Stimulated activated CD4-positive, alpha-beta T cell treated with anti-CD3 and anti-CD28 coated beads, Interleukin-1b, Interleukin-23, amount 100 ng/mL, for 4 hours (primary cell): ENCODE data around the gene CTBS.
"Not testable (repeated sequence)": the region's sequence is repeated elsewhere in the genome, so short reads cannot be mapped to it uniquely, and the experiment has no call there.

Experiments
- DNase-seq, 2 donors: peaks; one replicate each; pipeline ENCODE4 v3.0.0-alpha.2; 2020; ENCODE audit warnings: low read depth in 2 of 2

Gene CTBS

DNA sequence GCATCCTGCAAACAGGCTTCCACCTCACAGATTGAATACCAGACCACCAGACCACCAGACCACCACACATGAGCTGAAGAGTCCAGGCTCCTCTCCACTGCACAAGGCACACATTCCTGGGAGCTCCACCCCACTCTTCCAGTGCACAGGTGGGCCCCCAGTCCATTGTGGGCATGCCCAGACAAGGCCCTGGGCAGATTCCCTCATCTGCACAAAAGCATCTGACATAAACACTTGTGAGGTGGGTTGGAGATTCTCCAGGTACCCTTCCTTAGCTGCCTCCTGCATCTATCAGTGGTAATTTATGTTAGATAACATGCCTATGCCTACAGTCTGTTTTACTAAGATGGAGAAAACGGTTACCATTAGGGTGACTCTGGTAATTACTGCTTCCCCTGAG, 11.6 kb upstream of the CTBS start:
- DNase-seq, result no peak

DNA sequence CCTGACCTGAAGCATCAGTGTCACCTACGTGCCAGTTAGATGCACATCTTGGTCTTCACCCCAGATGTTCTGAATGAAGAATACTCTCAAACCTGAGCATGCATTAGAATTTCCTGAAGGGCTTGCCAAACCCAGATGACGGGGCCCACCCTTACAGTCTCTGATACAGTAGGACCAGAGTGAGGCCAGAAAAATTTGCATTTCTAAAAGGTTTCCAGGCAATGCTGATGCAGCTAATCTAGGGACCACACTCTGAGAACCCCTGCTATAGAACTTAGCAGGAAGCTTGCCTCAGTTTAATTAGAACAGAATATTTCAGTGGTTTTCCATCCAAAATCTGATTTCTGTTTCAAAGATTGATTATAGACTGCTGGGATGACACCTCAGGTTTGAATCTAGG, 9.9 kb upstream of the CTBS start:
- DNase-seq, result no peak

DNA sequence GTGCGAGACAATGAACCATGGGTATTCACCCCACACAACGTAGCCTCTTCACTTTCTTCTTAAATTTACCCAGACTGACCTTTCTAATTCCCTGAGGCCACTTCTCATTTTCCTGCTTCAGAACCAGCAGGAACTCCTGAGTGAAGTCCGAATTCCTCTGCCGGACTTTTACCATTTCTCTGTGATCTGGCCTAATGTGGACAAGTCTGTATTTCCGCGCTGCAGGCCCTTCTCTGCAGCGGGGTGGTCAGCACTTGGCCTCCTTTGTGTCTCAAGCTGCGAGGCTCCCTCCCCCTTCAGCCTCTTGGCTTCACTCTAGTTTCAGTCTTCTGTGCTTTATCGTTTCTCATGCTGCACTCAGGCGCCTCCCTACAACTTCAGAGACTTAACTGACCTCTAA, 9.4 kb upstream of the CTBS start:
- no peak for DNase-seq

DNA sequence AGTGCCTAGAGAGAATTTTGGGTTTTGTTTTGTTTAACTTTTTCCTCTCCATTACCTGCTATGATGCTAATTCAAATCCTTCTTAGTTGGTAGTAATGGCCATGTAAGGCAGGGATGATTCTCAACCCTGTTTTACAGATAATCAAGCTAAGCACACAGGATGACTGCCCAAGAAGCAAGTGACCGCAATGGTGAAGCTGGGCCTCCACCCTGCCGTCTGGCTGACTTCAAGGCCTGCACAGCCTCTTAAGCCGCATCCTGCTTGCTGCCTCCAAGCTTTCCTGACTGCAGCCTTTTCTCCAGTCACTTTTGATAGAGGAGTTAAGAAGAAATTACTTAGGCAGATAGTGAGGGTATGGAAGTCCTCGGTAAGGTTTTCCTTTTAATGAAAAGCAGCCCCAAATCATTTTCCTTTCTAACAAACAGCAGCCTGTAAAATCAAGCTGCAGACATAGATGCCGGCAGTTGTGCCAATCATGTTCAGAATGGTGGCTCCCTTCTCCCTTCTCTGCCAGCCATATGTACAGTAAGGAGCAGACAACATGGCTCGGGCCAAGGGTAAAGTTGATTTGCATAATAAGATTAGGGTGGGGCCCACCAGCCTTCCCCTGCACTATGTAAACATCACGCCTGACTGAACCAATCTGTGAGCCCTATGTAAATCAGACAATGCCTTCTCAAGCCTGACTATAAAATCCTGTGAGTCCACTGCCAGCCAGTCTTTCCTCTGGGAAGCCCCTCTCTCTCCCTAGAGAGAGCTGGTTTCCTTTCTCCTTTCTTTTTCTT, 8.8 kb upstream of the CTBS start:
- no peak for DNase-seq

GRCh38 chr1:84581648-84582047, 7.4 kb upstream of the CTBS start:
- no peak for DNase-seq

- no peak for DNase-seq
Measured at GRCh38 chr1:84574936-84575335, 696 bp upstream of the CTBS start.

- no peak for DNase-seq
Measured at GRCh38 chr1:84573481-84573966, 716 bp downstream of the CTBS start.

- no peak for DNase-seq
Measured at GRCh38 chr1:84571150-84571535, 3.1 kb downstream of the CTBS start.

GRCh38 chr1:84570436-84571149, 3.6 kb downstream of the CTBS start:
- DNase-seq, result no peak

DNA sequence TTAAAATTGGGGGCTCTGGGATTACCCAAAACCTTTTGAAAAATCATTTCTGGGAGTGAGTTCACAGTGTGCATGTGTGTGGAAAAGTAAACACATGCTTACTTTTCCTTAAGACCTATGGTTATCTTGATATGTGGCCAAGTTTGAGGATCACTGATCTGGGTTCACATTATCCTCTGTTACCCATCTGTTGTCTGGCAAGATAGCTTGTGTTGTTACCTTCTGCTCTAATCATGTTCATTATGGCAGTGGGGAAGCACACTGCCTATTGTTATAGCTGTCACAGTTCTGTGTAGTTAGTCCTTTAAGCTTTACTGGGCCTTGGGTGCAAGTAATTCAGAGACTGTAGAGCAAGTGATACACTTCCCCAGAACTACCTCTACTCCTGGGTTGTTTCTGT, 5.0 kb downstream of the CTBS start:
- no peak for DNase-seq

DNA sequence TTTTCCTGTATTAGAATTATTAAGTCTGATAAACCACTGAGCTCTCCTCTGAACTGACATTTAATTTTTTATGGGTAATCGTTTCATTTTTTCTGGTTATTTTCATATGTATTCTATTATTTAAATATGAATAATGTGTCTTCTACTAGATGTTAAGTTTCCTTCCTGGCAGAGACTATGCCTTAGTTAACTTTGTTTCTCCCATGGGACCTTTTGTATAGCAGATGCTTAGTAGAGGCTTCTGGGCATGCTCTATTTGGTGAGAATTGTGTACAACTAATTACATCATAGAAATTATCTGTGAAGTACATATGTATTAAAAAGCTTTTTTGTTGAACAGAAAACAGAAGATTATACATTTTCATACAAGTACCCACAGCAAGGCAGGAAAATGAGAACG, 23.4 kb downstream of the CTBS start:
- DNase-seq, result no peak

GRCh38 chr1:84541679-84542078, 32.6 kb downstream of the CTBS start:
- DNase-seq, result no peak

DNA sequence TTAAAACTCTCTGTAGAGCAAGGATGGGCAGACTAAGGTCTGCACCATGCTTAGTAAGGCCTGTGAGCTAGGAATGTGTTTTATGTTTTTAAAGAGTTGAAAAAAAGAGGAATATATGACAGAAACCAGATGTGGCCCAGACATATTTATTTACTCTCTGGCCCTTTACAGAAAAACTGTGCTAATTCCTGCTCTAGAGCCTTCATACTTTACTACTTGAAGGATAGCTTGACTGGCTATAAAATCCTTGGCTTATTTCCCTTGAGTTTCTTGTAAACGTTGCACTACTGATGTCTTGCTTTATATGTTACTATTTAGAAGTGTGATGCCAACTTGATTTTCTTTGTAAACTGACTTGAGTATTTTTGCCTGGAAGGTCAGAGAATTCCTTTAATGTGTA, 33.5 kb downstream of the CTBS start:
- no peak for DNase-seq

GRCh38 chr1:84539972-84540371, 34.3 kb downstream of the CTBS start:
- DNase-seq, result no peak

DNA sequence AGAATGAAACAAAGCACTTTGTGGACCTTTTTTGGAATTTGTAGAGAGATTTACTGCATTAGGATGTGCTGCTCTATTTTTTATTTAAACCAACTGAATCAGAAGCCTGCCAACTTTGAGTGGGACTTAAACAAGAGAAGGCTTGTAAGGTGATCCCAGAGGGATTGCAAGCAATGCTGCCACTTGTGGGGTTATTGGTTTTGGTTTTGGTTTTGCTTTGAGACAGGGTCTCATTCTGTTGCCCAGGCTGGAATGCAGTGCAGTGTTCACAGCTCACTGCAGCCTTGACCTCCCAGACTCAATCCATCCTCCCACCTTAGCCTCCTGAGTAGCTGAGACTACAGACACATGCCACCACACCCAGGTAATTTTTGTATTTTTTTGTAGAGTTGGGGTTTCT, 35.6 kb downstream of the CTBS start:
- DNase-seq, result no peak

DNA sequence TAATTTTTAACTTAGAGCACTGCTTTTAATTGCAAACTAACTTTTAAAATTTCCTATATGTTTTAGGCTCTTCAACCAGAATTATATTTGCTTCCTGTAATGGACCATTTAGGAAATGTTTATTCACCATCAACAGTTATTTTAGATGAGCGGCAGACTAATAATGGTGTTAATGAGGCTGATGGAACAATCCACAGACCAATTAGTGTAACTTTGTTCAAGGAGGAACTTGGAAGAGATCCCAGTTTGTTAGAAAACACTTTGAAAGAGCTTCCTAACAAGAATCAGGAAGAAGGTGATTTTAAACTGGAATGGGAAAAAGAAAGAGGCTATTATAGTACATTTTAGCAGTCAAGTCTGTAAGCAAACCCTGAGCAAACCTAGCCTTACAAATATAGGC, 48.5 kb downstream of the CTBS start:
- no peak for DNase-seq

GRCh38 chr1:84524590-84524989, 49.6 kb downstream of the CTBS start:
- no peak for DNase-seq

GRCh38 chr1:84510668-84511067, 63.6 kb downstream of the CTBS start:
- no peak for DNase-seq

DNA sequence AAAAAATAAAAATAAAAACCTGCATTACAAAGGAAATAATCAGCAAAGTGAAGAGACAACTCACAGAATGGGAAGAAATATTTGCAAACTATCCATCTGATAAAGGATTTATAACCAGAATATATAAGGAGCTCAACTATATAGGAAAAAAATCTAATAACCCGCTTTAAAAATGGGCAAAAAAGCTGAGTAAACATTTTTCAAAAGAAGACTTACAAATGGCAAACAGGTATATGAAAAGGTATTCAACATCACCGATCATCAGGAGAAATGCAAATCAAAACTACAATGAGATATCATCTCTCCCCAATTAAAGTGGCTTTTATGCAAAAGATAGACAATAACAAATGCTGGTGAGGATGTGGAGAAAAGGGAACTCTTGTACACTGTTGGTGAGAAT, 64.1 kb downstream of the CTBS start:
- no peak for DNase-seq

GRCh38 chr1:84509029-84509428, 65.2 kb downstream of the CTBS start:
- no peak for DNase-seq

DNA sequence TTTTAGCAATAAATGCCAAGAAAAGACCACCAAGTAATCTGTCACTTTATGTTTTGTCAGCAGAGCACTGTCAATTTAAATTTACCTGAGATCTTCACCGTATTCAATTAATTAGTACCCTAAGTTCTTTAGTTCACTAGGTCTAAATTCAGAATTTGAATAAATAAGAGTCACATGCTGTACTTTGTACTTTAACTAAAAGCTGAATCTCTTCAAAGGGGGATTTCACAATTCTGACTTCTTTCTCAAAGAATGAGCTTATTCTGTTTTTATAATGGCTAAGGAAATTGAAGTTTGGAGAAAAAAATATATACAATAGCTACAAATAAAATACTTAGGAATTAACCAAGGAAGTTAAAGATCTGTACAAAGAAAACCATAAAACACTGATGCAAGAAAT, 65.7 kb downstream of the CTBS start:
- DNase-seq, result no peak

DNA sequence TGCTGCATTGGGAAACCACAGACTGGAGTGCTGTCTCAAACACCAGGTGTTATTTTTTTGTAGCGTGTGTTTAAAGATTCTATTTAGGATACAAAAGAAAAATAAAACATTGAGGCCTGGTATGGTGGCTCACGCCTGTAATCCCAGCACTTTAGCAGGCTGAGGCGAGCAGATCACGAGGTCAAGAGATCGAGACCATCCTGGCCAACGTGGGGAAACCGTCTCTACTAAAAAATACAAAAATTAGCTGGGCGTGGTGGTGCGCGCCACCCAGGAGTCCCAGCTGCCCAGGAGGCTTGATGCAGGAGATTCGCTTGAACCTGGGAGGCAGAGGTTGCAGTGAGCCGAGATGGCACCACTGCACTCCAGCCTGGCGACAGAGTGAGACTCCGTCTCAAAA, 66.4 kb downstream of the CTBS start:
- not testable (repeated sequence) for DNase-seq

DNA sequence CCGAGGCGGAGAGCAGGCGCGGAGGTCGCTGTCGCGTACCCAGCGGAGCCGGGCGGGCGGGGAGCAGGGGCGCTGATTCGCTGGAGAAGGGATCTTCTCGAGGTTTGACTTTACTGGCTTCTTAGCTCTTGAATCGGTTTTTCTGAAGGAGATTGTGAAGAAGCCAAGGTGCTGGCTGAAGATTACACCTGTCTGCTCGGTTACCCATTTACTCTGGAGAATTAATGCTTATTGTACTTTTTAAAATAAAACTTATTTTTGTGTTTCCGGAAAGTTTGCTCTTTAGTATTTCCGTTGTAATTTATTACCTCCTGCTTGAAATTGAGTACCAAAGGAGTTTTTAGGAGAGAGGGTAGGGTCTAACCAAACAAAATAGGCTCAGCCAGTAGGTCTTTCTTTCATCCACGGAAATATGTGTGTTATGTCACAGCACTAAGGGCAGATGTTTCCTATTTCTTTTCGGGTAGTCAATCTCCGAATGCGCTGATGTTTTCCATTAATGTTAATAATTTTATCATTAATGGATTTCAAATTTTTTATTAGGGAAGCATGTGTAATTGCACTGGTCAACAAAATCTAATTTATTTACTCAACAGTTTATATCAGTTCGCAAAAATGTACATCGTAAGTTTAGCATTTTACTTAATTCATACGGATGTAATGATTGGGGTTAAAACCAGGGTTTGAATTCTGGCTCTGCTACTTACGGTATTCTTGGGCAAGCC, 67.3 kb downstream of the CTBS start:
- DNase-seq, result no peak
